Calu3 (cell line): ENCODE measurements around the gene IFITM1. TPM values are rescaled to one million over a fixed set of nuclear protein-coding genes. Genes with fewer than 3 reads are reported as not detected.
"Not testable (repeated sequence)": the region's sequence is repeated elsewhere in the genome, so short reads cannot be mapped to it uniquely, and the experiment has no call there.

Experiments
- BruUV-seq: library from RNA; stranded (reverse); fragments of 400-500 nt; replicated peaks from 2 replicates; lab custom pipeline; 2021; lab: Mats Ljungman, UMichigan
- CTCF ChIA-PET: fragments of 300-600 bp; sonication (Branson Sonifier 250); formaldehyde crosslinking; loops from one replicate; lab custom pipeline; 2022; ENCODE audit warnings: antibody characterized with exemption; lab: Charles Lee
- DNase-seq: peaks from one replicate; pipeline ENCODE4 v3.0.0; 2022
- H3K27ac Mint-ChIP-seq: one replicate; pipeline ENCODE4 v1.8.0; 2022; ENCODE audit warnings: mixed read lengths; ENCODE audit not compliant: unreplicated experiment
- H3K27me3 Mint-ChIP-seq: one replicate; pipeline ENCODE4 v1.8.0; 2022; ENCODE audit warnings: mixed read lengths; ENCODE audit not compliant: unreplicated experiment
- H3K36me3 Mint-ChIP-seq: one replicate; pipeline ENCODE4 v1.8.0; 2022; ENCODE audit warnings: mild to moderate bottlenecking, moderate library complexity, mixed read lengths; ENCODE audit not compliant: insufficient read depth, unreplicated experiment
- H3K4me1 Mint-ChIP-seq: one replicate; pipeline ENCODE4 v1.8.0; 2022; ENCODE audit warnings: mild to moderate bottlenecking, low read depth, mixed read lengths; ENCODE audit not compliant: unreplicated experiment
- H3K4me3 Mint-ChIP-seq: one replicate; pipeline ENCODE4 v1.8.0; 2022; ENCODE audit warnings: mild to moderate bottlenecking, low read depth, moderate library complexity, mixed read lengths; ENCODE audit not compliant: unreplicated experiment
- H3K9me3 Mint-ChIP-seq: one replicate; pipeline ENCODE4 v1.8.0; 2022; ENCODE audit warnings: low read depth, mixed read lengths; ENCODE audit not compliant: unreplicated experiment
- CTCF ChIP-seq: fragments of 200-600 bp; IDR thresholded peaks from one replicate; pipeline ENCODE4 v1.8.0; 2022; ENCODE audit warnings: antibody characterized with exemption; ENCODE audit not compliant: unreplicated experiment
- intact Hi-C: fragments of 100-400 bp; cut with micrococcal nuclease; formaldehyde crosslinking; loops from one replicate; pipeline ENCODE4 v1.10.0; 2022; ENCODE audit not compliant: unreplicated experiment
- total RNA-seq: library from RNA; stranded (reverse); gene quantifications from 2 replicates; pipeline ENCODE4 v1.2.3, GENCODE V29; 2022

Gene IFITM1
- total RNA-seq, 1 experiment from 2014 or later: 45.6 TPM

- no peak overlapping the region for H3K27ac Mint-ChIP-seq
- H3K36me3 Mint-ChIP-seq: no peaks in the 10 kb centered on the region
- intact Hi-C loops: no loop called here
- H3K27me3 Mint-ChIP-seq: peaks cover 44% of the 10 kb centered on the region
- no peak overlapping the region for H3K4me3 Mint-ChIP-seq
- DNase-seq: no peak
- no peak for TF ChIP-seq CTCF
- H3K4me1 Mint-ChIP-seq: no peaks in the 10 kb centered on the region
- no peaks in the 10 kb centered on the region for H3K9me3 Mint-ChIP-seq
- BruUV-seq: no TSS peak
- CTCF ChIA-PET: interaction anchor here (0.6 kb wide), 1 partner anchor 174 kb away, joined by 6 read pairs; the partner anchor contains the start of gene RNH1
Measured at GRCh38 chr11:332651-333480, 19.0 kb downstream of the IFITM1 start.

- DNase-seq, intact Hi-C loops, H3K4me3 Mint-ChIP-seq, H3K9me3 Mint-ChIP-seq, H3K27ac Mint-ChIP-seq, BruUV-seq, H3K36me3 Mint-ChIP-seq, H3K4me1 Mint-ChIP-seq: not testable (repeated sequence)
- CTCF ChIA-PET: interaction anchor here (0.6 kb wide), 1 partner anchor 348 kb away, joined by 3 read pairs; no protein-coding TSS in a partner anchor
- peaks cover 44% of the 10 kb centered on the region for H3K27me3 Mint-ChIP-seq
Measured at GRCh38 chr11:333616-334263, 19.9 kb downstream of the IFITM1 start.

- no peaks in the 10 kb centered on the region for H3K4me1 Mint-ChIP-seq
- no peaks in the 10 kb centered on the region for H3K9me3 Mint-ChIP-seq
- BruUV-seq: no TSS peak
- no peaks in the 10 kb centered on the region for H3K36me3 Mint-ChIP-seq
- H3K27ac Mint-ChIP-seq: no peak overlapping the region
- no peak for DNase-seq
- CTCF ChIA-PET: interaction anchor here (0.6 kb wide), 1 partner anchor 347 kb away, joined by 3 read pairs; no protein-coding TSS in a partner anchor
- H3K4me3 Mint-ChIP-seq: no peak overlapping the region
- no peak for TF ChIP-seq CTCF
- intact Hi-C loops: no loop called here
- H3K27me3 Mint-ChIP-seq: peaks cover 44% of the 10 kb centered on the region
Measured at GRCh38 chr11:334264-334994, 20.6 kb downstream of the IFITM1 start.

- Mint-ChIP-seq H3K4me3 (no peak overlapping the region), H3K4me1 (no peaks in the 10 kb centered on the region), H3K27ac (no peak overlapping the region), H3K36me3 (no peaks in the 10 kb centered on the region), H3K9me3 (no peaks in the 10 kb centered on the region), H3K27me3 (peaks cover 49% of the 10 kb centered on the region)
- no peak for DNase-seq
- TF ChIP-seq CTCF: no peak
- BruUV-seq: no TSS peak
- intact Hi-C loops: no loop called here
- CTCF ChIA-PET: no interaction called here
Measured at GRCh38 chr11:335779-336658, 22.2 kb downstream of the IFITM1 start.
